HG03060 (cell line): ENCODE results near the gene RETREG2.
A peak's percentile ranks its signal among the peaks of the same experiment; 100 is the strongest.

Source experiments
- ATAC-seq: cut with Tn5 transposase; IDR thresholded peaks from one replicate; pipeline ENCODE4 v1.9.1; 2021; ENCODE audit warnings: low read depth, moderate number of reproducible peaks; ENCODE audit not compliant: unreplicated experiment

Gene RETREG2, protein sequence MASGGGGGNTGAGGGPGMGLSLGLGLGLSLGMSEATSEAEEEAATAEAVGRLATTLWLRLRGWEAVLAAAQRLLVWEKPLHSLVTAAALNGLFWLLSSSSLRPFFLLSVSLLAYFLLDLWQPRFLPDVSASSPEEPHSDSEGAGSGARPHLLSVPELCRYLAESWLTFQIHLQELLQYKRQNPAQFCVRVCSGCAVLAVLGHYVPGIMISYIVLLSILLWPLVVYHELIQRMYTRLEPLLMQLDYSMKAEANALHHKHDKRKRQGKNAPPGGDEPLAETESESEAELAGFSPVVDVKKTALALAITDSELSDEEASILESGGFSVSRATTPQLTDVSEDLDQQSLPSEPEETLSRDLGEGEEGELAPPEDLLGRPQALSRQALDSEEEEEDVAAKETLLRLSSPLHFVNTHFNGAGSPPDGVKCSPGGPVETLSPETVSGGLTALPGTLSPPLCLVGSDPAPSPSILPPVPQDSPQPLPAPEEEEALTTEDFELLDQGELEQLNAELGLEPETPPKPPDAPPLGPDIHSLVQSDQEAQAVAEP

DNA sequence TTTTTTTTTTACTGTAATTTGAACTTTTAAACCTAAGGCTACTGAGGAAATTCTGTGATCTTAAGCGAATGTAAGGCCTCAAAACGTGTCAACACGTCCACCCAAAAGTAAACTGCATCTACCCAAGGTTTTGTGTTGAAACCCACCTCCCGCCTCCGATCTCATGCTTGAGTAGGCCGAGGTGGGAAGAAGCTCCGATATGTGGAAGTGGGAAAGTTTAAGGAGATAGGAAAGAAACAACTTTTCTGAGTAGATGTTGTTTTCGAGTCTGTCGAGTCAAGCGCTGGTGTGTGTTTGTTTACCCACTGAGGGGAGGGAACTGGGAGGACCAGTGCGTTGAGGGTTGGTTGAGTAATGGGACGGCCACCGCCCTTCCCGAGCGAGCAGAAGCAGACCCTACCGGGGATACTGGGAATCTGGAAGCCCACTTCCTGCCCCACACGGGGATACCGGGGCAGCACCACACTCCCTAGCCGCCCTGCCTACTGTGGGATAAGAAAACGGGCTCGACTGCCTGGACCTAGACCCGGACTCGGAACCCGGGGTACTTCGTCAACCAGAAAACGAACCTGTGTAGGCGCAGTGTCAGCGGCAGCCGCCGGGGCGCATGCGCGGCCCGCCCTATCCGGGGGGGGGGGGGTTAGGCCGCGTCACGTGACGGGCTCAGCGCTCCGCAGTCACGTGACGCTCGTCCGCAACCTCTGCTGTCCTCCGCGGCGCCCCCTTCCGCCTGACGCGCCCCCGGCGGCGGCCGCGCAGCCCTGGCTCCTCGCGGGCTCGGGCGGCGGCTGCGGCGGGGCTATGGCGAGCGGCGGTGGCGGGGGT lies at the start of gene RETREG2:
TSS of gene RETREG2 (plus strand) at position 724 of the 825 bp plus-strand sequence. CDS start at position 802, 78 bp downstream.
- ATAC-seq: no peak

DNA sequence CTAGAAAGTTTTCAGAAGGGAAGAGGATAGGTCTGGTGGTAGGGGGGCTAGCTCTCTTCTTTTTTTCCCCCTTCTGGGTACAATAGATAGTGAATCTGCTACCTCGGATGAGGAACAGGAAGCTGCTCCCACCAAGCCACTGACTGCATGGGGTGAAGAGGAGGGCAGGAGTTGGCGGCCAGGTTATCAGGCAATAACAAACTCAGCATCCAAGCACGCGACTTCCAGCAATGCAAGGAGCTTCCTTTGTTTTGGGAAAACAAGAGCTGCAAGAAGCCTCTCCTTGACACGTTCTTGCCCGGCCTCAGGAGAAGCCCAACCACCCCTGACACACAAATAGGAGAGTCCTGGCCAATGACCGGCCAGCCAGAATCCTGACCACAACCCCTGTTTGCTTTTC lies 49.7 kb upstream of the RETREG2 start:
- ATAC-seq: no peak

DNA sequence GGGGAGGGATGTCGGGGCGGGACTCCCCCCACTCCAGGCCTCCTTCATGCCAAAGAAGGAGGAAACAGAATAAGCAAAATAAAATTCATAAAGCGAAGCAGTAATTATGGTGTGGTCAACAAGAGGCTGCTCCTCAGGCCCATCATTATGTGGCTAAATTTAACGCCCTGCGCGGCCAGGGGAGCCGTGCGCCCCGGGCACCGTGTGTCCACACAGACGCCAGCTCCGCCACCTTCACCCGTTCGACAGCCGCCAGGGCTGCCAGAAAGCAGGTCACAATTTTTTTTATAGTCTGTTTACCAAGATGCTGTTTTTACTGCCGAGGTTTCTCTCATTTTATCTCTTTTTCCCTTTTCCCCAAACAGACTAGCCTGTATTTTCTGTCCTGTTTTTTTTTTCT lies 48.5 kb upstream of the RETREG2 start:
- no peak for ATAC-seq

DNA sequence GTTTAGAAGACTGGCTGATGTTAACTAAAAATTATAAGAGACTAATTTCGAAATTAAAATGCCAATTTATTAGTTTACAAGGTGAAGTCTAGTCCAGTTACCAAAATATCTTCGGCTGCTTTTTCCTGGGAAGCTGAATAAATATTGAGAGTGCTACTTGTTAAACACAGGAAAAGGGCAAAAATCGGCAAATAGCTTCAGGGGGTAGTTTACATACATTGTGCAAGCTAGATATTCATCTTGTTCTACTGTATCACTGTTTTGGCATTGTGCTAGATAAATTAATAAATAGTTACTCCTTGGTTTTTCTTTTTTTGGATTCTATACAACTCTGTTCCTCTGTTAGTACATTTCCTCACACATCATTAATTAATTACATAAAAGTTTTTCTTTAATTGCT lies 46.7 kb upstream of the RETREG2 start:
- no peak for ATAC-seq

DNA sequence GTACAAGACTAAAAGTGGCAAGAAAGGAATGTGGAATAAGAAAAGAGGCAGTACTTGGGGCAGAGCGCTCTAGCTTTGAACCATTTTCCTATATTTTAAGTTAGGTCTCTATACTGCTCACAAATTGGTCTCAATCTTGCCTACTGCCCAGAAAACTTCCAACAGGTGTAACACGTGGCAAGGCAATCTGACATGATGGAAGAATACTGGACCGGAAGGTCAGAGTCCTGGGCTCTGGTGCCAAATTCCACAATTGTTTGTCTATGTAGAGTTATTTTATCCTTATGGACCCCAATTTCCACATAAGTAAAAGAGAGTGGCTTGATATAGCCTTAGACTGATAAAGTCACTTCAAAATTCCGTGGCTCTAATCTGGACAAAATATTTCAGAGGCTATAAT lies 46.3 kb upstream of the RETREG2 start:
- ATAC-seq: no peak

DNA sequence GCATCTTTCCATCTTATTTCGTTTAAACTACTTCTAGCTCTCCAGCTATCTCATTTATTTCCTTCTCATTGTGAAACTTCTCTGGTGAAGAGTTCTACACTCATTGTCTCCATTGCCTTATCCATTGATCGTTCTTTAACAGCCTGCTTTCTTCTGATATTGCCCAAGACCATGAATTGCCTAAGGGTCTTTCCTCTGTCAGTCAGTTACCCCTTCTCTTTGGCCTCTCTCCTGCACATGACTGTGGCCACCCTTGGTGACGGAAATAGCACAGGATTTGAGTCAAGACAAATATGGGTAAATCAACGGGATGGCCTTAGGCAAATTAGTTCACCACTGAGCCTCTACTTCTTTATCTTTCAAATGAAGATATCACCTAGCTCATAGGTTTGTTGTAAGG lies 44.1 kb upstream of the RETREG2 start:
- no peak for ATAC-seq

DNA sequence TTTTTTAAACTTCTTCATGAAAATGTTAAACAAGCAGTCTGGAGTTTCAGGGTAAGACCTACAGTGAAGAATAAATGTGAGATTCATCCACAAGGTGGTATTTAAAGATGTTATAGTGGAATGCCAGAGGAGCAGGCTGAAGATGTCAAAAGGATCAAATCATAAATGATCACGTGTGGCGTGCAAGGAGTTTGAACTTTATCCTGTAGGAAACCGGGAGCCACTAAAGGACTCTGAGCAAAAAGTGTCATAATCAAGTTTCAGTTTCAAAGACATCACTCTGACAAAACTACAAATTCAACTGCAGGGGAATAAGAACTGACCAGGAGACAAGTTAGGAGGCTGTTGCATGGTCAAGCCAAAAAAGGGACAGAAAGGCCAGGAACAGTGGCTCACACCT lies 37.4 kb upstream of the RETREG2 start:
- no peak for ATAC-seq

DNA sequence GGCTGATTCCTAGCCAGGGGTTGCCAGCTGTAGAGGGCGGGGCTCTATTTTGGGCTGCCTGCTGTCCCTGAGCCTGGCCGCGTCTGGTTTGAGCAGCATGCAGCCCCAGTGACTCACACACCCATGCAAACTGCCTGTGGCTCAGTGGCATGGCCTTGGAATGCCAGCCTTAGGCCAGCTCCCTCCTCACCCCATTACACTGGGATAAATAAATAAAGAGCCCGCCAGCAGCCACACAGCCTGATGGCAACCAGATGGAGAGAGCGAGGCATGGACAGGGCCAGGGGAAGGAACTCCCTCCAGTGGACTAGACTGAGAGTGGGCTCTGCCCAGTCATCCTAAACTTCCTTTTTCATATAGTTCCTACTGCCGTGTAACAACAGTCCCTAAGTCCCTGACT lies 35.7 kb upstream of the RETREG2 start:
- no peak for ATAC-seq

DNA sequence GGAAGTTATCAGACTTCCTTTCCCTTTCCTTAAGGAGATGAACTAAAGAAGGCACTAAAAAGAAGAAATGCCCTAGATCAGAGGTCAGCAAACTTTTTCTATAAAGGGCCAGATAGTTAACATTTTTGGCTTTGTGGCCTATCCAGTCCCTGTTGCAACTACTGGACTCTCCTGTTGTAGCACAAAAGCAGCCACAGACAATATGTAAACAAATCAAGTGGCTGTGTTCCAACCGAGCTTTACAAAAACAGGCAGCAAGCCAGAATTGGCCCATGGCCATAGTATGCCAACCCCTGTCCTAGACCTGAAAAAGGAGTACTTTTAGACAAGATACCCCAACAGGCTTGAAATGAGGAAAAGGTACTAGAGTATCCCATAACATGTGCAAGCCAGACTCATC lies 28.4 kb upstream of the RETREG2 start:
- no peak for ATAC-seq

DNA sequence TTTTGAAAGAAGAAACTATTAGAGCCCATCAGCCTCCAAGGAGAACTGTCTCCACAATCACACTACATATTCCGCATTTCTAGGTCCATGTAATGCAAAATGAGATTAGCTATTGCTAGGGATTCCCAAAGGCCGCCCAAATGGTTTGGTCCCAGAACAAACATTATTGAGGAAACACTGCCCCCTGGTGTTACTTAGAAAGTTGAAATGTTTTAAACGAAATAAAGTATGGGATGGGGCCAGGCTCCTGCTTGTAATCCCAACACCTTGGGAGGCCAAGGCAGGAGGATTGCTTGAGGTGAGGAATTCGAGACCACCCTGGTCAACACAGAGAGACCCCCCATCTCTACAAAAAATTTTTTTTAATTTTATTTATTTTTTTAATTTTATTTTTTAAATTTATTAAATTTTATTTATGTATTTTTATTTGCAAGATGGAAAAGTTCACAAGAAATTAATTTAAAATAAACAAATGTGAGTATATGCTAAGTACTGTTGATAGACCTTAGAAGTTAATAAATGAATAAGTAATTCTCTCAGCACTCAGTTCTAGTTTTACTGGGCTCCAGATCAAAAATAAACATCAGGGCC lies 22.9 kb upstream of the RETREG2 start:
- ATAC-seq: no peak

DNA sequence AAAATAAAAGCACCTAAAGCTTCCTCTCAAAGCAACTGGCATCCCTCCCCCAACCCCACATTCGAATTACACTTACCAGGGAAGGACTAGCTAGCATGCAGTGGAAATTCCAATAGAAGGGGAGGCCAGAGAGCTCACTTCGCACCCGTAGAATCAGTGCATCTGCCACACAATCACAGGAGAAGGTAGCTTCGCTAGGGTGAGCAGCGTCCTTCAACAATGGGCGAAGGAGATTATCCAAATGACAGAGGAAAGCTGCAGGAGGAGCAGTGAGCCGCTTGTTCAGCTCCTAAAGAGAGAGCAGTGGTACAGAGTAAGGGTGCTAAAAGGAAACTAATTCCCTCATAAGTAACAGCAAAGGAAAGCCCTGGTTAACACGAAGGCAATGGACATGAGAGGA lies 20.7 kb upstream of the RETREG2 start:
- no peak for ATAC-seq

DNA sequence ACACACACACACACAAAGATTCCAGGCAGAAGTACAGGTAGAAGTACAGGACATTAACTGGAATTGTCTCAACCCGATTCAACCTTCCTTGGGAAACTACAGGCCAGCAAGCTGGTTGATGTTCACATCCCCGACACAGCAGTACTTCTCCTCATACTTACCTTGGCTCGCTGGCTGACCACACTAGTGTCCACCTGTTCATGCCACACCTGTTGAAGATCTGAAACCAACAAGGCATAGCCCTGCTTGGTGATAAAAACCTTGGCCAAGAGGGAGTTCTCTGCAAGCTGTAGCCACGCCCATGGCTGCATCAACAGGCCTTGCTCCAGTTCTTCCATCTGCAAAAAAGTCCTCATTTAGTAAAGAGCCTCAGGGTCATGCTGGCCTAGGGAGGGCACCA lies 20.1 kb upstream of the RETREG2 start:
- ATAC-seq: no peak

DNA sequence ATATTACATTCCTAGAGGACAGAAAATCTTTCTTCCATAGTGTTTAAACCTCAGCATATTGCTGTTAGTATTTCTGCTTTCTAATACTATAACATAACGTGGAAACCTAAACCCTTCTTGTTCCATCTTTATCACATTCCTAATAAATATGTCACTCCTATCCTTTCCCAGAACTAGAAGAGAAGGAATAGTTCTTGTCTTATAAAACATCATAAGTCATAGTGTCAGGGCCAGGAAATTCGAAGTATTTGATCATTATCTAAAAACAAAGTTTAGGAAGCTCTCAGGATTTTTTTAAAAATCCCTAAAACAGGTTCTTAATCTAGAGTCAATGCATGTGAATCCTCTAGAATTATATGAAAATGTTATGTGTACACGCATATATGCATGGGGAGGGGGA lies 19.5 kb upstream of the RETREG2 start:
- no peak for ATAC-seq

DNA sequence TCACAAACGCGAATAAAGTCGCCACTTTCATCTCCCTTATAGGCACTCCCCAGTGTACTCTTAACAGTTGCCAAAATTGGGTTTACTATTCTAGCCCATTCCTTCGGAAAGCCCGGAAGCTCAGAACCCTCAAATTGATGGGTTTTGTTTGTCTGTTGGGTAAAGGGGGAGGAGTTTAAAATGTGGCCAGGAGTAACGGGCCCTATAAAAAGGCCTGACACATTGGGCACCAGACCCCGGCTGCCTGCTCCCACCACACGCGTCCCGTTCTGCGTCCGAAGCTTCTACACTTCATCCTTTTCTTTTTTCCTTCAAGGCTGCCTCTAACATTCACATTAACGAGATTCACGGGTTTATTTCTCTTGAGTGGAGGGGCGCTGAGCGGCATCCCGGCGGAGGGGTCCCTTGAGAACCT lies 18.3 kb upstream of the RETREG2 start:
- ATAC-seq: no peak

DNA sequence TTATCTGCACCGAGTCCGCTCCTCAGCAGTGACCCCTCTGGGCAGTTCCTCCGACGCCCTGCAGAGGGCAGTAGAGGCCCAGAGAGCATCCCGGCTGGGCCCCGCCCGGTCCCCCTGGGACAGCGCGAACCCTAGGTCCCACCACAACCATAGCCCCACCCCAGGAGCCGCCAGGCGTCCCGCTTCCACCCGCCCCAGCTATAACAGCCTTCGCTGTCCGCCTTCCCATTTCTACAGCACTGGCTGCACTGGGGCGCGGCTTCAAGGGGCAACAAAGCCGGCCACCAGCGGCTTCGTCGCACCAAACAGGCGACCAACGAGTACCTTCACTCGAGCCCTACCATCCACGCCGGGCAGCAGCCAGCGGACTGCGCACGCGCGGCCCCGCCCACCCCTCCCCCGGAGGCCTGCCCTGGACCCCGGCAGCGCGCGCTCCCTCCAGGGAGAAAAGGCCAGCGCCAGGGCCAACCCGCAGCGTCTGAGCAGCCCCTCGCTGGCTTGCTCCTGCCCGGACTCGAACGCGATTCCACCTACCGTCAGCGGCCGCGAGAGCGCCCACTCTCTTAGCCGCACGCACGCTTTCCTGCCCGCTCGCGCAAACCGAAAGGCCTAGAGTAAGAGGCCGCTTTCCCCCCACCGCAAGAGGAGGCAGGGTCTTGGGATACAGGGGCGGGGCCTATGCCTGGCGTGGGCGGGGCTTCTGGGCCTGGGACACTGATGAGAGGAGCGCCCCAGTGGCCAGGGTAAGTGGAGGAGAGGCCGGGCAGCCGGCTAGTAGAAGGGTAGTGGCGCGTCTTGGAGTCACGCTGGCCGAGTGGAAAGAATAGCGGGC lies 17.7 kb upstream of the RETREG2 start, which contains the start of gene NHEJ1:
TSS of gene NHEJ1 (minus strand) at position 630 of the 832 bp plus-strand sequence. CDS start 2,453 bp downstream, outside the sequence.
- peak; percentile 66 for ATAC-seq

DNA sequence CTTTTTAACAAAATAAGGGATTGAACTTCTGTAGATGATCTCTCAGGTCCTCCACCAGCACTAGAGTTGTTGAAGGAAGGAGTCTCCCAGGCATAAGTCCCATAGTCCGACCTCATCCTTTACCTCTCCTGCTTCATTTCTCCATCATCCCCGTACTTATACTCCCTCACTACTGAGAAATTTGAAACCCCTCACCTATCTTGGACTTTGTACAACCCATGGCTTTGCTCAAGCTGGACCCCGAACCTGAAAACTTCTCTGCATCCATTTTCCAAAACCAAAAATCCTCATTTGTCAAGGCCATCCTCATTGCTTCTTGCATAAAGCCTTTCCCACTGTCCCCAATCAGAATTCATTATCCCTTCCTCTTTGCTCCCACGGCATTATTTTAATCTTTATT lies 17.0 kb upstream of the RETREG2 start:
- no peak for ATAC-seq

DNA sequence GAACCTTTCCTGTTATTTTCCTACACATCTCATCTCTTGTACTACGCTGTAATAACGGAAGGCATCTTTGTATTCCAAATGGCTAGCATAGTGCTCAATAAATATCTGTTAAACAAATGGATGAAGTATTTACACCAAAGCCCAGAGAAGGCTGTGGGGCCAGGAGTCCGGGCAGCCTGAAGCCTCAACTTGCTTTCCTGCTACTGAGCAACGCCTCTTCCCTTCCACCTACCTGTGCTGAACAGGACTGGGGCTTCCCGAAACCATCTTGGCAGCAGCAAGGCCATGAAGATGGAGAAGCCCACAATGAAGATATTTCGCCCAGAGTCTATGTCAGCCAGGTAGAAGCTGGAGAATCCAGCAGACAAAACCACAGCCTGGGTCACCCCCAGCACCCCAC lies 14.9 kb upstream of the RETREG2 start:
- no peak for ATAC-seq

DNA sequence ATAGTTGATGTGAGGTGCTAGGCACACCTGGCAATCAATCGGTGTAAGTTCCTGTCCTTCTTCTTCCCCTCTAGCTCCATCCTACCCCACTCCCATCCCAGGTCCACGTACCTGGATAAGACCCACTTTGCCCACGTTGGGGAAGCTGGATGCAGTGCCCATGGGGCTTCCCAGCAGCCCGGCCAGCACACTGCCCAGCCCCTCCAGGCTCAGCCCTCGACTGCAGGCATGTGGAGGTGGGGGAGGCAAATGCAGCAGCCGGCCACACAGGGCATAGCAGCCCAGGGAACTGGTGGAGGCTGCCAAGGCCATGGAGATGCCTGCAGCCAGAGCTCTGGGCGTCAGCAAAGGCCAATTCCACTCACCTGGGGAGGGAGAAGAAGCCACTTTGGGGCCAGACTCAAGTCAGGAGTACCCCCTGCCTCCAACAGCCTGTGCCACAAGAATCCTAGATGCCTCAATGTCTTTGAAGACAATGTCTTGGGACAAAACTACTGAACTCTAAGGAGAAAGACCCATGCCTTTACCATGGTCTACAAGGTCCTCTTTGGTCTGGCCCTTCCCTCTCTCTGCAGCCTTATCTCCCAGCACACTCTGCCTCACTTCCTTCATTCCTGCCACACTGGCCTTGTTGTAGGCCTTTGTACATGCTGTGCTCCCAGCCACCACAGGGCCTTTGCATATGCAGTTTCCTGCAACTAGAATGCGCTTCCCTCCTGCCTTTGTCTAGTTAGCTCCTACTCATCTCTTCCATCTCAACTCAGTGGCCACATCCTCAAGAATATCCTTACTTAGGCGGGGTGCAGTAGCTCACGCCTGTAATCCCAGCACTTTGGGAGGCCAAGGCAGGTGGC lies 12.8 kb upstream of the RETREG2 start:
- ATAC-seq: no peak

DNA sequence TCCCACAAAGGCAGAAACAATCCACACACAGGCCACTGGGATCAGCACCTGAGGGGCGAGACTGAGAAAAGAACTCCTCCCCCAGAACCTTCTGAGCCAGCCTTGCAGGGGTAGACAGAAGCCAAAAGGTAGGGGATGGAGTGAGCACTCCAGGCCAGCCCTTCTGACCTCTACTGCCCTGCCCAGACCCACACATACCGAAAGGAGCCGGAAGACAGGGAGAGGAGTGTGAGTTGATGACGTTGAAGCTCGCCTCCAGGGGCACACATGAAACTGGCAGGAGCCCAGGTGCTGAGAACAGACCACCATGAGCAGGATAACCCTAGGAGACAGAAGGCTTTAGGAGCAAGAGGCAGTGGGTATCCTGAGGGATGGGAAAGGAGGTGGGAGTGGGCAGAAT lies 10.1 kb upstream of the RETREG2 start:
- ATAC-seq: no peak
